ENCODE measurements around the gene NEDD4. TPM values are rescaled to one million over a fixed set of nuclear protein-coding genes. Genes with fewer than 3 reads are reported as not detected.
"Not testable (repeated sequence)": the region's sequence is repeated elsewhere in the genome, so short reads cannot be mapped to it uniquely, and the experiment has no call there.

NEDD4 gene
- polyA plus RNA-seq, 1 donor from 2014 or later, result 0.44 TPM

DNA sequence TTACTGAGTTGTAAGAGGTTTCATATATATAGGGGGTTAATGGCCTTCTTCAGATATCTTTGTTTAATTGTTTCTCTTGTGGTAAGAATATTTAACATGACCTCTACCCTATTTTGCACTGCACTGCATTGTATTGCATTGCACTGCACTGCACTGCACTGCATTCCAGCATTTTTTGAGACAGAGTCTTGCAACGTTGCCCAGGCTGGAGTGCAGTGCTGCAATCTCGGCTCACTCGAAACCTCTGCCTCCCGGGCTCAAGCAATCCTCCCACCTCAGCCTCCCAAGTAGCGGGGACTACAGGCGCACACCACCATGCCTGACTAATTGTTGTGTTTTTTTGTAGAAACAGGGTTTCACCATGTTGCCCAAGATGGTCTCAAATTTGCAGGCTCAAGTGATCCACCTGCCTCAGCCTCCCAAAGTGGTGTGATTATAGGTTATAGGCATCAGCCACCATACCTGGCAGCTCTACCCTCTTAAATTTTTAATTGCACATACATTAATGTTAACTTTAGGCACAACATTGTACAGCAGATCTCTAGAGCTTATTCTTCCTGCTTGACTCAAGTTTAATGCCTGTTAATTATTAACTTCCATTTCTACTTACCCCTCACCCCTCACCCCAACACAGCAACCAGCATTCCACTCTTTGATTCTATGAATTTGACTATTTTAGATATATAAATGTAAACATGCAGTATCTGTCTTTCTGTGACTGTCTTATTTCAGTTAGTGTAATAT, 38.4 kb downstream of the NEDD4 start:
- Mint-ChIP-seq H3K9me3 (peaks cover 0 to 1% (median 0%) of the 10 kb centered on the region in 3 donors), H3K4me3 (no peak overlapping the region), H3K27me3 (no peaks in the 10 kb centered on the region), H3K27ac (no peak overlapping the region), H3K36me3 (no peaks in the 10 kb centered on the region), H3K4me1 (no peaks in the 10 kb centered on the region)

DNA sequence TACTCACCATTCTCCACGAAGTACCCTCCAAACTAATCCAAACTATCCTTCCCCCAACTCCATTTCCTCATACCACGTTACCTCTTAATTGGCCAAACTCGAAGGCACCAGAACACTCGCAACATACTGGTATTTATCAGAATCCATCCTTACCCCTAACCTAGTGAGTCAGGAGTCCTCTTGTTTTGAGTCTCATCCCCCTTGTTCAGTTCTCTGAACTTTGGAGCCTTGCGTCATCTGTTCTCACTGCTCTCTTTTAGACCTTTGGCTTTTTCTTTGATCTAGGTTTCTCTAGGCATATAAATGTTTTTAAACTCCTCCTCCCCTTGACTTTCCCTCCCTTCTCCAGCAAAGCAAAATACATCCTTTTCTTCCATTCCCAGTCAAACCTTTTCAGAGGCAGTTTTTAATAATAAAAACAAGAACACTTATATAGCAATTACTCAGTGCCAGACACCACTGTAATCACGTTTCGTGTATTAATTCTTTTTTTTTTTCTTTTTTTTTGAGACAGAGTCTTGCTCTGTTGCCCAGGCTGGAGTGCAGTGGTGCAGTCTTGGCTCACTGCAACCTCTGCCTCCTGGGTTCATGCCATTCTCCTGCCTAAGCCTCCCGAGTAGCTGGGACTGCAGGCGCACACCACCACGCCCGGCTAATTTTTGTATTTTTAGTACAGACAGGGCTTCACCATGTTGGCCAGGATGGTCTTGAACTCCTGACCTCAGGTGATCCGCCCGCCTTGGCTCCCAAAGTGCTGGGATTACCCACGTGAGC, 40.7 kb downstream of the NEDD4 start:
- not testable (repeated sequence) for H3K27ac Mint-ChIP-seq, H3K36me3 Mint-ChIP-seq, H3K27me3 Mint-ChIP-seq, H3K4me1 Mint-ChIP-seq, H3K9me3 Mint-ChIP-seq, H3K4me3 Mint-ChIP-seq

DNA sequence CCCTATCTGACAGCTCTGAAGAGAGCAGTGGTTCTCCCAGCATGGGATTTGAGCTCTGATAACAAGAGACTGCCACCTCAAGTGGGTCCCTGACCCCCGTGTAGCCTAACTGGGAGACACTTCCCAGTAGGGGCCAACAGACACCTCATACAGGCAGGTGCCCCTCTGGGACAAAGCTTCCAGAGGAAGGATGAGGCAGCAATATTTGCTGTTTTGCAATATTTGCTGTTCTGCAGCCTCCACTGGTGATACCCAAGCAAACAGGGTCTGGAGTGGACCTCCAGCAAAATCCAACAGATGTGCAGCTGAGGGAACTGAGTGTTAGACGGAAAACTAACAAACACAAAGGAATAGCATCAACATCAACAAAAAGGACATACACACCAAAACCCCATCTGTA, 48.8 kb downstream of the NEDD4 start:
- H3K9me3 Mint-ChIP-seq, result peaks cover 6 to 11% (median 7%) of the 10 kb centered on the region in 3 donors
- not testable (repeated sequence) for H3K27ac Mint-ChIP-seq, H3K4me1 Mint-ChIP-seq, H3K36me3 Mint-ChIP-seq, H3K4me3 Mint-ChIP-seq, H3K27me3 Mint-ChIP-seq

DNA sequence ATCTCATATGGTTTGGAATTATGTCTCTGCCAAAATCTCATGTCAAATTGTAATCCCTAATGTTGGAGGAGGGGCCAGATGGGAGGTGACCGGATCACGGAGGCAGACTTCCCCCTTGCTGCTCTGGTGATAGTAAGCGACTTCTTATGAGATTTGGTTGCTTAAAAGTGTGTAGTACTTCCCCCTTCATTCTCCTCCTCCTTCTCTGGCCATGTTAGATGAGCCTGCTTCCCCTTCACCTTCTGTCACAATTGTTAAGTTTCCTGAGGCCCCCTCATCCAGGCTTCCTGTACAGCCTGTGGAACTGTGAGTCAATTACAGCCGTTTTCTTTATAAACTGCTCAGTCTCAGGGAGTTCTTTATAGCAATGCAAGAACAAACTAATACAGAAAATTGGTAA, 51.1 kb downstream of the NEDD4 start:
- Mint-ChIP-seq H3K27me3 (peaks cover 3% of the 10 kb centered on the region), H3K9me3 (peaks cover 4 to 13% (median 9%) of the 10 kb centered on the region in 3 donors), H3K27ac (no peak overlapping the region), H3K36me3 (peaks cover 15% of the 10 kb centered on the region), H3K4me1 (no peaks in the 10 kb centered on the region), H3K4me3 (no peak overlapping the region)

GRCh38 chr15:55937040-55937439, 56.4 kb downstream of the NEDD4 start:
- peaks cover 12% of the 10 kb centered on the region for H3K36me3 Mint-ChIP-seq
- peaks cover 1 to 16% (median 13%) of the 10 kb centered on the region in 3 donors for H3K9me3 Mint-ChIP-seq
- peaks cover 2% of the 10 kb centered on the region for H3K27me3 Mint-ChIP-seq
- no peaks in the 10 kb centered on the region for H3K4me1 Mint-ChIP-seq
- H3K27ac Mint-ChIP-seq, result no peak overlapping the region
- no peak overlapping the region for H3K4me3 Mint-ChIP-seq

GRCh38 chr15:55928955-55929354, 64.5 kb downstream of the NEDD4 start:
- H3K36me3 Mint-ChIP-seq, result no peaks in the 10 kb centered on the region
- peaks cover 4 to 10% (median 4%) of the 10 kb centered on the region in 3 donors for H3K9me3 Mint-ChIP-seq
- H3K4me3 Mint-ChIP-seq, result no peak overlapping the region
- no peaks in the 10 kb centered on the region for H3K4me1 Mint-ChIP-seq
- H3K27me3 Mint-ChIP-seq, result peaks cover 3% of the 10 kb centered on the region
- no peak overlapping the region for H3K27ac Mint-ChIP-seq

- no peaks in the 10 kb centered on the region for H3K4me1 Mint-ChIP-seq
- H3K4me3 Mint-ChIP-seq, result no peak overlapping the region
- H3K9me3 Mint-ChIP-seq, result no peaks in the 10 kb centered on the region
- H3K36me3 Mint-ChIP-seq, result no peaks in the 10 kb centered on the region
- no peaks in the 10 kb centered on the region for H3K27me3 Mint-ChIP-seq
- no peak overlapping the region for H3K27ac Mint-ChIP-seq
These were observed 71.7 kb downstream of the NEDD4 start for GRCh38 chr15:55921744-55922143.

DNA sequence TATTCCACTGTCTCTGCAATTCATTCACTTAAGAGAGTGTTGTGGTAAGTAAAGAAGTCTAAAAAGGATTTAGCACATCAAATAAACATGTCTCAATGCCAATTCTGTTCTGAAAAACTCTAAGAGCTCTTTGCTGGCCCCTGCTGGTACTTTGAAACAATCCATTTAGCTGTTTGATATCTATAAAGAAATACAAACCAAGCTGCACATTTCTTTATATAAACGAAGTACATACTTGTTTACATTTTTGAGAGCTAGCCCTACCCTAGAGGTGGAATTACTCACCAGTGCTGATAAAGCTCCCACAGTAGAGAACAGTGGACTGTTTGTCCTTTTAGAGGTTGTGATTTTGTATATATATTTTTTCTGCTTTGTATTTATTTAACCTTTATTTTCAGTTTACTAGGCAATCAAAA, 75.5 kb downstream of the NEDD4 start:
- H3K27ac Mint-ChIP-seq, result no peak overlapping the region
- no peaks in the 10 kb centered on the region for H3K4me1 Mint-ChIP-seq

GRCh38 chr15:55916666-55917409, 76.6 kb downstream of the NEDD4 start:
- H3K4me3 Mint-ChIP-seq, result no peak overlapping the region
- no peaks in the 10 kb centered on the region for H3K27me3 Mint-ChIP-seq
- no peaks in the 10 kb centered on the region for H3K9me3 Mint-ChIP-seq
- no peaks in the 10 kb centered on the region for H3K36me3 Mint-ChIP-seq
- H3K4me1 Mint-ChIP-seq, result no peaks in the 10 kb centered on the region
- no peak overlapping the region for H3K27ac Mint-ChIP-seq

More for the DNA sequence above, 75.5 kb downstream of the NEDD4 start:
- Mint-ChIP-seq H3K4me3 (no peak overlapping the region), H3K27me3 (no peaks in the 10 kb centered on the region), H3K9me3 (no peaks in the 10 kb centered on the region), H3K36me3 (no peaks in the 10 kb centered on the region)

GRCh38 chr15:55915876-55916567, 77.4 kb downstream of the NEDD4 start:
- H3K9me3 Mint-ChIP-seq, result no peaks in the 10 kb centered on the region
- no peaks in the 10 kb centered on the region for H3K36me3 Mint-ChIP-seq
- H3K27ac Mint-ChIP-seq, result no peak overlapping the region
- no peak overlapping the region for H3K4me3 Mint-ChIP-seq
- H3K4me1 Mint-ChIP-seq, result no peaks in the 10 kb centered on the region
- no peaks in the 10 kb centered on the region for H3K27me3 Mint-ChIP-seq

DNA sequence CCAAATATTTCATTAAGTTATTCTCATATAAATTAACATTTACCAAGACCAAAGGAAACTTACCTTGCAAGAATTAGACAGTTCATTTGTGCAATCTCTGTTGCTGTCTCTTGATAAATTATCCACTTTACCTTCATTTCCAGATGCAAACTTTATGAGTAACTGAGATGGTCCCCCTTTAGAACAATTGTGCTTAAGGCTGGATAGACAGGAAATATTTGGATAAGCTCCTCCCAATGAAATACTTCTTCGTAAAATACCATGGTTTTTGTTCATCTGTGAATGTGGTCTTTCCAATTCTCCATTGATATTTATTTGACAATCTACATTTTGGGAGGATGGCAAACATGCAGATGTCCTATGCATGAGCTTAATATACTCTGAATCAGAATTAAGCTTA, 78.2 kb downstream of the NEDD4 start:
- H3K27ac Mint-ChIP-seq, result no peak overlapping the region
- no peaks in the 10 kb centered on the region for H3K9me3 Mint-ChIP-seq
- H3K36me3 Mint-ChIP-seq, result no peaks in the 10 kb centered on the region
- H3K4me3 Mint-ChIP-seq, result no peak overlapping the region
- H3K27me3 Mint-ChIP-seq, result no peaks in the 10 kb centered on the region
- no peaks in the 10 kb centered on the region for H3K4me1 Mint-ChIP-seq

- H3K4me1 Mint-ChIP-seq, result no peaks in the 10 kb centered on the region
- no peaks in the 10 kb centered on the region for H3K9me3 Mint-ChIP-seq
- H3K27me3 Mint-ChIP-seq, result no peaks in the 10 kb centered on the region
- no peak overlapping the region for H3K27ac Mint-ChIP-seq
- H3K4me3 Mint-ChIP-seq, result no peak overlapping the region
- H3K36me3 Mint-ChIP-seq, result no peaks in the 10 kb centered on the region
These were observed 79.0 kb downstream of the NEDD4 start for GRCh38 chr15:55914446-55914845.

DNA sequence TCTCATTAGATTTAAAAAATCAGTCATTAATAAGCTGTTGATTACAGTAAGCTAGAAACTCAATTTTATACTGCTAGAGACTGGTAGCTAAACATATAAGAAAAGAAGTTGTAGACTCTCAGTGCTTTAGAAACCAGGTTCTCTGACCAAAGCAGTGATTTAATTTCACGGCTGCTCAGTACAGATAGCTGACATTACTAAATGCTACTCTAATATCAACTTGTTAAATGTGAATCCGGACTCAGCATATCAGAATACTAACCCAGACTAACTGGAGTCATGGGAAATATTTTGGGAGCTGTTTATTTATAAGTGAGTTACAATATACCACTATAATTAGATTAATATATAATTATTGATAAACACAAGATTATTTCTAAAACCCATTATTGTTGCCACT, 80.4 kb downstream of the NEDD4 start:
- Mint-ChIP-seq H3K36me3 (no peaks in the 10 kb centered on the region), H3K27me3 (no peaks in the 10 kb centered on the region), H3K9me3 (no peaks in the 10 kb centered on the region), H3K4me1 (no peaks in the 10 kb centered on the region), H3K4me3 (no peak overlapping the region), H3K27ac (no peak overlapping the region)

DNA sequence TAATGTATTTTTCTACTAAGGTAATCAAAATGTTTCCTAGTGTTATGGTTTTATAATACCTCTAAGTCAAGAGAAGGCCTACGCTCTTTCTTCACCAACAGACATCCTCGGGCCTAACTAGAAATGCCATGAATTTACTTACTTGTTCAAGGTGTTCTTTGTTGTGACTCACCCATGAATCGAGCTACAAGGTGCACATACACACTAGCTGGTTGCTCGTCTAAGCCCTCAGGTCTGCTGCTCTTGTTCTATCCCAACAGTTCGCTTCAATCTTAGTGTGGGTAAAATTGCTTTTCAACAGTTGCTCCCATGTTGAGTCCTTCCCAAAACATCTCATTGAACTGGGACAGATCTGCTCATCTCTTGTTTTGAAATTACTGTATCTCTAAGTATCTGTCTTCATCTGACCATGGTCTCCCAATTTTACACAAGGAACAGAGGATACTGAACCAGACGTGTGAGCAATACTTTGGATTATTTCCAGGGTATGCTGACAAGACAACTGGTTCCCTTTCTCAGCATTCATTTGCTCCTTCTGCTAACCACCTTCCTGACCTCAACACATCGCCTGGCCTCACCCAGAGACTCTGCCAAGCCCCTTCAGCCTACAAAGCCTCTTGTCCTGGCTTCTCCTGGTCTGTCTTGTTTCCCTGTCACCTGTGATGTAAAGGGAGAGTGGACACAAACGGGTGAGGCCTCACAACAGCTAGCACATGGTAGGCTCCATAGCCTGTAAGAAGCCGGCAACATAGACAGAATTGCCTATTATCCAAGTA, 84.2 kb downstream of the NEDD4 start:
- no peaks in the 10 kb centered on the region for H3K36me3 Mint-ChIP-seq
- H3K4me3 Mint-ChIP-seq, result no peak overlapping the region
- H3K27ac Mint-ChIP-seq, result no peak overlapping the region
- H3K4me1 Mint-ChIP-seq, result no peaks in the 10 kb centered on the region
- H3K27me3 Mint-ChIP-seq, result no peaks in the 10 kb centered on the region
- no peaks in the 10 kb centered on the region for H3K9me3 Mint-ChIP-seq

Data from IgD-negative memory B cell (primary cell).